ENCODE data around the gene IDI2. TPM values are rescaled to one million over a fixed set of nuclear protein-coding genes. Genes with fewer than 3 reads are reported as not detected.

IDI2 gene
- total RNA-seq, 1 experiment from 2014 or later, result not detected

DNA sequence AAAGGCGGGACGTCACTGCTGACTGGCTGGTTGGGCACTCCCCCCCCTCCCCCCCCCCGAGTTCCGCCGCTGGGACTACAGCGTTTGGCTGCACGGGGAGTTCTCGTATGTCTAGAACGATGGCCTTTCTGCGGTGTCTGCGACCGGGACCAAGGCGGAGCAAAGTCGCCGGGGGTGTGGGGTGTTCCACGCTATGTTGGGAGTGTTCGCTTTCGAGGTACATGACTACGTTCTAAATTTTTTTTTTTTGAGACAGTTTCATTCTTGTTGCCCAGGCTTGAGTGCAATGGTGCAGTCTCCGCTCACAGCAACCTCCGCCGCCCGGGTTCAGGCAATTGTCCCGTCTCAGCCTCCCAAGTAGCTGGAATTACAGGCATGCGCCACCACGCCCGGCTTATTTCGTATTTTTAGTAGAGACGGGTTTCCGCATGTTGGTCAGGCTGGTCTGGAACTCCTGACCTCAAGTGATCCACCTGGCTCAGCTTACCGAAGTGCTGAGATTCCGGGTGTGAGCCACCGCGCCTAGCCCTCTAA lies 23.8 kb upstream of the IDI2 start:
- no peaks in the 10 kb centered on the region for H3K27me3 Mint-ChIP-seq (ENCODE audit: insufficient read depth, unreplicated experiment)
- peaks cover 36% of the 10 kb centered on the region for H3K4me1 Mint-ChIP-seq (ENCODE audit: insufficient read depth, unreplicated experiment)
- intact Hi-C loops (cut with micrococcal nuclease), result loop anchor here (2.0 kb wide), 1 partner anchor 119 kb away; the partner anchor contains the start of gene LARP4B
- peak overlapping the region; percentile 99 for H3K27ac Mint-ChIP-seq (ENCODE audit: low read depth, unreplicated experiment)
- peak overlapping the region; percentile 88 for H3K4me3 Mint-ChIP-seq (ENCODE audit: unreplicated experiment)
- no peak for DNase-seq (ENCODE audit: unreplicated experiment)
- no peak for TF ChIP-seq CTCF (IDR thresholded peaks at IDR 0.05; ENCODE audit: unreplicated experiment)
- H3K9me3 Mint-ChIP-seq (ENCODE audit: unreplicated experiment), result no peaks in the 10 kb centered on the region
- ChIA-PET POLR2A (interaction anchor here (0.7 to 11.5 kb wide), 23 partner anchors 8 to 914 kb away, joined by 3 to 217 read pairs (median 4); partner anchors contain the start of genes GTPBP4, IDI2, LARP4B and ZMYND11), CTCF (interaction anchor here (0.8 to 1.3 kb wide), 4 partner anchors 8 to 25 kb away, joined by 3 to 5 read pairs (median 4); no protein-coding TSS in a partner anchor)
- peaks cover 27% of the 10 kb centered on the region for H3K36me3 Mint-ChIP-seq (ENCODE audit: insufficient read depth, unreplicated experiment)
- BruUV-seq (replicated peaks), result no TSS peak

- Mint-ChIP-seq H3K9me3 (ENCODE audit: unreplicated experiment) (no peaks in the 10 kb centered on the region), H3K36me3 (ENCODE audit: insufficient read depth, unreplicated experiment) (peaks cover 33% of the 10 kb centered on the region), H3K4me1 (ENCODE audit: insufficient read depth, unreplicated experiment) (peaks cover 36% of the 10 kb centered on the region), H3K27me3 (ENCODE audit: insufficient read depth, unreplicated experiment) (no peaks in the 10 kb centered on the region), H3K4me3 (ENCODE audit: unreplicated experiment) (peak within 1 kb of the TSS; percentile 88), H3K27ac (ENCODE audit: low read depth, unreplicated experiment) (peak within 1 kb of the TSS; percentile 99)
- CTCF ChIA-PET, result interaction anchor here (0.8 kb wide), 2 partner anchors 21 to 26 kb away, joined by 4 read pairs; no protein-coding TSS in a partner anchor
- TF ChIP-seq CTCF (IDR thresholded peaks at IDR 0.05; ENCODE audit: unreplicated experiment), result no peak
- intact Hi-C loops (cut with micrococcal nuclease), result loop anchor here (2.0 kb wide), 1 partner anchor 118 kb away; the partner anchor contains the start of gene LARP4B
- BruUV-seq (replicated peaks), result no TSS peak
- POLR2A ChIA-PET, result interaction anchor here (0.7 to 11.5 kb wide), 23 partner anchors 9 to 913 kb away, joined by 3 to 217 read pairs (median 4); partner anchors contain the start of genes GTPBP4, IDI2, LARP4B and ZMYND11
- peak; percentile 98 for DNase-seq (ENCODE audit: unreplicated experiment)
These were observed 23.2 kb upstream of the IDI2 start, which contains the start of gene IDI1 for GRCh38 chr10:1048732-1049424. Gene IDI1 (minus strand): TSS chr10:1049119. CDS start chr10:1049003, 116 bp downstream.

DNA sequence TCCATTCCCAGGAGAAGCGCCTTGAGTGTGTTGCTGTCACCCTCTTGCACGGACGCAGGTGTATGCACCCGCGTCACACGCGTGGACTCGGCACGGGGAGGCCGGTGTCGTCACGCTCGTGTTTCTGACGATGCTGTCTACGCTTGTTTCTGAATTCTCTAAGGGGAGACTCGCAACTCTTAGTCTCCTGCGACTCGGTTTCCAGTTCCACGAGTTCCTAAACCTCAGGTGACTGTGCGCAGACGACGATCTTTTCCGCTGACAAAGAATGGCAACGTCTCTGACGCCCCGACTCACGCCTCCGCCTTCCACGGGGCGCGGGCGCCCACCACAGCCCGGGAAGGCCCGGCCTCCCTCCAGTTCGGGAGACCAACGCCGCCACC lies 22.7 kb upstream of the IDI2 start:
- BruUV-seq (replicated peaks), result TSS peak; percentile 72
- Mint-ChIP-seq H3K9me3 (ENCODE audit: unreplicated experiment) (no peaks in the 10 kb centered on the region), H3K4me1 (ENCODE audit: insufficient read depth, unreplicated experiment) (peaks cover 31% of the 10 kb centered on the region), H3K4me3 (ENCODE audit: unreplicated experiment) (peak overlapping the region; percentile 88), H3K36me3 (ENCODE audit: insufficient read depth, unreplicated experiment) (peaks cover 34% of the 10 kb centered on the region), H3K27me3 (ENCODE audit: insufficient read depth, unreplicated experiment) (no peaks in the 10 kb centered on the region), H3K27ac (ENCODE audit: low read depth, unreplicated experiment) (peak overlapping the region; percentile 99)
- no peak for TF ChIP-seq CTCF (IDR thresholded peaks at IDR 0.05; ENCODE audit: unreplicated experiment)
- intact Hi-C loops (cut with micrococcal nuclease), result loop anchor here (2.0 kb wide), 1 partner anchor 118 kb away; the partner anchor contains the start of gene LARP4B
- ChIA-PET POLR2A (interaction anchor here (0.7 to 11.5 kb wide), 16 partner anchors 8 to 1422 kb away, joined by 3 to 217 read pairs (median 6); partner anchors contain the start of genes GTPBP4, IDI2, LARP4B and WDR37), CTCF (no interaction called here)
- peak; percentile 17 for DNase-seq (ENCODE audit: unreplicated experiment)

GRCh38 chr10:1047937-1048336 lies 22.3 kb upstream of the IDI2 start:
- peak; percentile 16 for DNase-seq (ENCODE audit: unreplicated experiment)
- Mint-ChIP-seq H3K27me3 (ENCODE audit: insufficient read depth, unreplicated experiment) (no peaks in the 10 kb centered on the region), H3K27ac (ENCODE audit: low read depth, unreplicated experiment) (peak overlapping the region; percentile 99), H3K4me1 (ENCODE audit: insufficient read depth, unreplicated experiment) (peaks cover 29% of the 10 kb centered on the region), H3K9me3 (ENCODE audit: unreplicated experiment) (no peaks in the 10 kb centered on the region), H3K4me3 (ENCODE audit: unreplicated experiment) (peak overlapping the region; percentile 88), H3K36me3 (ENCODE audit: insufficient read depth, unreplicated experiment) (peaks cover 34% of the 10 kb centered on the region)
- BruUV-seq (replicated peaks), result no TSS peak
- intact Hi-C loops (cut with micrococcal nuclease), result loop anchor here (2.0 kb wide), 1 partner anchor 117 kb away; the partner anchor contains the start of gene LARP4B
- no peak for TF ChIP-seq CTCF (IDR thresholded peaks at IDR 0.05; ENCODE audit: unreplicated experiment)
- POLR2A ChIA-PET, result interaction anchor here (0.7 to 11.5 kb wide), 11 partner anchors 8 to 1423 kb away, joined by 3 to 217 read pairs (median 7); partner anchors contain the start of genes GTPBP4, IDI2, LARP4B and WDR37
- CTCF ChIA-PET, result no interaction called here

Measured in MCF 10A (cell line).